PC-9 (cell line): ENCODE measurements around the gene RIOX2.

ENCODE experiments used
- CTCF ChIP-seq: fragments of 200-600 bp; sonication (generic); conservative IDR thresholded peaks from 2 replicates; pipeline ENCODE4 v1.6.1; 2017; ENCODE audit warnings: mixed run types, antibody characterized with exemption, mild to moderate bottlenecking, moderate library complexity
- EZH2 ChIP-seq: fragments of 200-600 bp; sonication (generic); IDR thresholded peaks from 2 replicates; pipeline ENCODE4 v1.8.0; 2017; ENCODE audit warnings: antibody characterized with exemption, low read depth

GRCh38 chr3:97896547-97896946 lies 75.7 kb downstream of the RIOX2 start:
- TF ChIP-seq CTCF (no peak; the same call in 1 of the 2 replicates), EZH2 (no peak)
